Activated naive CD8-positive, alpha-beta T cell treated with anti-CD3 and anti-CD28 coated beads, Interleukin-2, amount 10 ng/mL, durations not matched to agents 7 days and 5 days (primary cell): ENCODE data around the gene BAHCC1. TPM values are rescaled to one million over a fixed set of nuclear protein-coding genes. Genes with fewer than 3 reads are reported as not detected.
"Not testable (repeated sequence)": the region's sequence is repeated elsewhere in the genome, so short reads cannot be mapped to it uniquely, and the experiment has no call there.

Experiments used
- ATAC-seq: fragments of 150-1000 bp; cut with Tn5 transposase; one replicate; pipeline ENCODE4 v1.10.0; 2021; ENCODE audit warnings: low read depth, moderate library complexity
- POLR2A ChIA-PET: fragments of 350-600 bp; sonication (Branson Sonifier 250); formaldehyde crosslinking; loops from one replicate; lab custom pipeline; 2021; ENCODE audit warnings: antibody characterized with exemption; lab: Charles Lee
- DNase-seq: peaks from one replicate; pipeline ENCODE4 v3.0.0; 2021
- H3K27ac Mint-ChIP-seq: one replicate; pipeline ENCODE4 v1.8.0; 2022; ENCODE audit warnings: mild to moderate bottlenecking, mixed read lengths
- H3K27me3 Mint-ChIP-seq: one replicate; pipeline ENCODE4 v1.8.0; 2022; ENCODE audit warnings: mild to moderate bottlenecking, moderate library complexity, mixed read lengths
- H3K36me3 Mint-ChIP-seq: one replicate; pipeline ENCODE4 v1.8.0; 2021; ENCODE audit warnings: mild to moderate bottlenecking, mixed read lengths
- H3K4me1 Mint-ChIP-seq: one replicate; pipeline ENCODE4 v1.8.0; 2021; ENCODE audit warnings: mixed read lengths
- H3K4me3 Mint-ChIP-seq: one replicate; pipeline ENCODE4 v1.8.0; 2022; ENCODE audit warnings: mild to moderate bottlenecking, moderate library complexity, mixed read lengths
- H3K9me3 Mint-ChIP-seq: one replicate; pipeline ENCODE4 v1.8.0; 2021; ENCODE audit warnings: mixed read lengths
- total RNA-seq, 2 experiments: library from RNA; stranded (reverse); gene quantifications; one replicate each; pipeline ENCODE4 v1.2.3, GENCODE V29; 2021

BAHCC1 gene
- 1 to 10 TPM in 1 of 2 experiments, under 1 TPM in 1; 0.86 to 1.0 TPM for total RNA-seq

DNA sequence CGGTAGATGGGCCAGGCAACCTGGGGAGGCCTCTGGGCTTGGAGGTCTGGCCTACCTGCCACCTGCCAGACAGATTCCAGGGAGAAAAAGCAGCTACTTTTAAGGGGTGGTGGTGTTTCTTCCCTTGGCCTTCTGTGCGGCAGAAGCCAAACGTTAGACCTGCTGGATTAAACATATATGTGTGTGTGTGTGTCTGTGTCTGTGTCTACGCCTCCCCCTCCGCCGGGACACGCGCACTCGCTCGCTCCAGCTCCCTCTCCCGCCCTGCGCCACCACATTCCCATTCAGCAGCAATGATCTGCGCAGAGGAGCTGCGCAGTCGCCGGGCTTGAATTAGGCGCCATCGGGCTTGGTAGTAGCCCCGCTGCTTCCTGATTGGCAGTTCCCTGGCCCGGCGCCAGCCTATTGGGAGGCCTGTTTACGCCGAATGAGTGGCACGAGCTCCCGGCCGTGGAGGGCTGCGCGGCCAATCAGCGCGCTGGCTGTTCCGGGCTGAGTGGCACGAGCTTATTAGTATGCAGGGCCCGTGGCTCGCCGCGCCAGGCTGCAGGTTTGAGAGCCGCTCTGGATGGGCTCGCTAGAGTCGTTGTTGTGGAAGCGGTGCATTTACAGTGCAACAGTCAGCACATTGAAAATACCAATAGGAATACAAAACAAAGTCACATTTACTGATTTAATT lies at the start of gene BAHCC1:
BAHCC1 (plus strand) TSS at position 537 of the 679 bp plus-strand sequence. CDS start 4,283 bp downstream, outside the sequence.
- ATAC-seq (peak; percentile 48), DNase-seq (peak; percentile 70)
- peak within 1 kb of the TSS; percentile 58 for H3K27ac Mint-ChIP-seq
- peak within 1 kb of the TSS; percentile 59 for H3K4me3 Mint-ChIP-seq
- H3K9me3 Mint-ChIP-seq: no peaks in the 10 kb centered on the region
- POLR2A ChIA-PET: no interaction called here
- H3K27me3 Mint-ChIP-seq: peaks cover 60% of the 10 kb centered on the region
- peaks cover 17% of the 10 kb centered on the region for H3K4me1 Mint-ChIP-seq
- peaks cover 2% of the 10 kb centered on the region for H3K36me3 Mint-ChIP-seq

GRCh38 chr17:81346090-81346907 lies 49.0 kb upstream of the BAHCC1 start:
- POLR2A ChIA-PET: interaction anchor here (0.6 to 1.1 kb wide), 4 partner anchors 9 to 167 kb away, joined by 3 to 4 read pairs (median 3); no protein-coding TSS in a partner anchor
- ATAC-seq (peak; percentile 84), DNase-seq (peak; percentile 96)
- Mint-ChIP-seq H3K4me3 (peak overlapping the region; percentile 64), H3K4me1 (peaks cover 10% of the 10 kb centered on the region), H3K27ac (no peak overlapping the region), H3K9me3 (no peaks in the 10 kb centered on the region), H3K36me3 (no peaks in the 10 kb centered on the region), H3K27me3 (peaks cover 49% of the 10 kb centered on the region)

GRCh38 chr17:81346908-81347349 lies 48.3 kb upstream of the BAHCC1 start:
- Mint-ChIP-seq H3K27me3 (peaks cover 48% of the 10 kb centered on the region), H3K27ac (no peak overlapping the region), H3K4me1 (peaks cover 10% of the 10 kb centered on the region), H3K4me3 (no peak overlapping the region), H3K36me3 (no peaks in the 10 kb centered on the region), H3K9me3 (no peaks in the 10 kb centered on the region)
- POLR2A ChIA-PET: interaction anchor here (0.6 to 0.7 kb wide), 2 partner anchors 120 to 141 kb away, joined by 3 read pairs; no protein-coding TSS in a partner anchor
- ATAC-seq: no peak
- DNase-seq: no peak

GRCh38 chr17:81347437-81347836 lies 47.8 kb upstream of the BAHCC1 start:
- Mint-ChIP-seq H3K4me3 (no peak overlapping the region), H3K4me1 (peaks cover 10% of the 10 kb centered on the region), H3K27ac (no peak overlapping the region), H3K27me3 (peaks cover 43% of the 10 kb centered on the region), H3K36me3 (no peaks in the 10 kb centered on the region), H3K9me3 (no peaks in the 10 kb centered on the region)
- ATAC-seq (no peak), DNase-seq (no peak)
- POLR2A ChIA-PET: no interaction called here

DNA sequence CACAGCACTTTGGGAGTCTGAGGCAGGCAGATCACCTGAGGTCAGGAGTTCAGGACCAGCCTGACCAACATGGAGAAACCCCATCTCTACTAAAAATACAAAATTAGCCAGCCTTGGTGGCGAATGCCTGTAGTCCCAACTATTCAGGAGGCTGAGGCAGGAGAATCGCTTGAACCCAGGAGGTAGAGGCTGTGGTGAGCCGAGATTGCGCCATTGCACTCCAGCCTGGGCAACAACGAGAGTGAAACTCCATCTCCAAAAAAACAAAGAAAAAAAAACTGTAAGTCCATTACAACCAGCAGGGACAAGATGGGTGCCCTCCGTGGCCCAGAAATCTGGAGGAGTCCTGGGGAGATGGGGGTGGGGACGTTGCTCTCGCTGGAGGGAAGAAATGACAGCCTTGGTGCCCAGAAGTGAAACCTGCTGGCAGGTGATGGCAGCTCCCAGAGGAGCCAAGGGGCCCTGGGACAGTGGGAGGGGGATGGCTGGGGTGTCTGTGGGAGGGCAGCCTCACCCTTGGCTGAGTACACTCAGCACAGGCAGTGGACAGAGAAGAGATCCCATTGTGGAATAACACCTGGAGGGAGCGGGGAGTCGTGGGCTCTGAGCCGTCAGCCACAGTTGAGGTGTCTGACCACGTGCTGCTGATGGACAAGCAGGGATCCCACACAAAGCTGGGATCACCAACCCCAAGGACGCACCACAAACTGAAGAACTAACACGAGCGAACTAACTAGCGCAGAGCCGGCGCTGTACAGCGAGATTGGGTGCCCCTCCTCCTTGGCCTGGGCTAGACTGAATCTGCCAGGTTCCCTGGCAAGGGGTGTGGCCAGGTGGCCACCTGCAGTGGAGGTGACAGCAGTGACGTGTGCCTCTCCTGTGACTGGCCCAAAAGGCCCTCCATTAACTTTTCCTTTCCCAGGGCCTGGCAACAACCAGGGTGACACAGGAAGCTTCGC lies 46.9 kb upstream of the BAHCC1 start:
- DNase-seq (no peak), ATAC-seq (no peak)
- Mint-ChIP-seq H3K27ac (no peak overlapping the region), H3K4me1 (peaks cover 10% of the 10 kb centered on the region), H3K9me3 (no peaks in the 10 kb centered on the region), H3K36me3 (no peaks in the 10 kb centered on the region), H3K27me3 (peaks cover 36% of the 10 kb centered on the region), H3K4me3 (no peak overlapping the region)
- POLR2A ChIA-PET: no interaction called here

- Mint-ChIP-seq H3K9me3 (no peaks in the 10 kb centered on the region), H3K27me3 (peaks cover 25% of the 10 kb centered on the region), H3K36me3 (no peaks in the 10 kb centered on the region), H3K4me1 (peaks cover under 1% of the 10 kb centered on the region), H3K27ac (no peak overlapping the region), H3K4me3 (no peak overlapping the region)
- POLR2A ChIA-PET: no interaction called here
- DNase-seq (no peak), ATAC-seq (no peak)
These were observed 45.6 kb upstream of the BAHCC1 start for GRCh38 chr17:81349397-81350319.

- Mint-ChIP-seq H3K4me3 (no peak overlapping the region), H3K27ac (no peak overlapping the region), H3K9me3 (no peaks in the 10 kb centered on the region), H3K4me1 (peaks cover 7% of the 10 kb centered on the region), H3K36me3 (no peaks in the 10 kb centered on the region), H3K27me3 (peaks cover 26% of the 10 kb centered on the region)
- DNase-seq (no peak), ATAC-seq (no peak)
- POLR2A ChIA-PET: no interaction called here
These were observed 44.9 kb upstream of the BAHCC1 start for GRCh38 chr17:81350320-81350890.

DNA sequence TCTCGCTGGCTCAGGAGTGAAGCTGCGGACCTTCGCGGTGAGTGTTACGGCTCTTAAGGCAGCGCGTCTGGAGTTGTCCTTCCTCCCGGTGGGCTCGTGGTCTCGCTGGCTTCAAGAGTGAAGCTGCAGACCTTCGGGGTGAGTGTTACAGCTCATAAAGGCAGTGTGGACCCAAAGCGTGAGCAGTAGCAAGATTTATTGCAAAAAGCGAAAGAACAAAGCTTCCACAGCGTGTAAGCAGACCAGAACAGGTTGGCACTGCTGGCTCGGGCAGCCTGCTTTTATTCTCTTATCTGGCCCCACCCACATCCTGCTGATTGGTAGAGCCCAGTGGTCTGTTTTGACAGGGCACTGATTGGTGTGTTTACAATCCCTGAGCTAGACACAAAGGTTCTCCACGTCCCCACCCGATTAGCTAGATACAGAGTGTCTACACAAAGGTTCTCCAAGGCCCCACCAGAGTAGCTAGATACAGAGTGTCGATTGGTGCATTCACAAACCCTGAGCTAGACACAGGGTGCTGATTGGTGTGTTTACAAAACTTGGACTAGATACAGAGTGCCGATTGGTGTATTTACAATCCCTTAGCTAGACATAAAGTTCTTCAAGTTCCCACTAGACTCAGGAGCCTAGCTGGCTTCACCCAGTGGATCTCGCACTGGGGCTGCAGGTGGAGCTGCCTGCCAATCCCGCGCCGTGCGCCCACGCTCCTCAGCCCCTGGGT lies 43.8 kb upstream of the BAHCC1 start:
- peaks cover 26% of the 10 kb centered on the region for H3K27me3 Mint-ChIP-seq
- POLR2A ChIA-PET, H3K4me1 Mint-ChIP-seq, H3K36me3 Mint-ChIP-seq, H3K27ac Mint-ChIP-seq, DNase-seq, ATAC-seq, H3K4me3 Mint-ChIP-seq, H3K9me3 Mint-ChIP-seq: not testable (repeated sequence)

DNA sequence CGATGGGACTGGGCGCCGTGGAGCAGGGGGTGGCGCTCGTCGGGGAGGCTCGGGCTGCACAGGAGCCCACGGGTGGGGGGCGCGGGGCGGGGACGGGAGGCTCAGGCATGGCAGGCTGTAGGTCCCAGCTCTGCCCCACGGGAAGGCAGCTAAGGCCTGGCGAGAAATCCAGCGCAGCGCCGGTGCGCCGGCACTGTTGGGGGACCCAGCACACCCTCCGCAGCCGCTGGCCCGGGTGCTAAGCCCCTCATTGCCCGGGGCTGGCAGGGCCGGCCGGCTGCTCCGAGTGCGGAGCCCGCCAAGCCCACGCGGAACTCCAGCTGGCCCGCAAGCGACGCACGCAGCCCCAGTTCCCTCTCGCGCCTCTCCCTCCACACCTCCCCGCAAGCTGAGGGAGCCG lies 43.2 kb upstream of the BAHCC1 start:
- DNase-seq, H3K9me3 Mint-ChIP-seq, ATAC-seq, H3K4me1 Mint-ChIP-seq, H3K36me3 Mint-ChIP-seq, POLR2A ChIA-PET, H3K27ac Mint-ChIP-seq, H3K4me3 Mint-ChIP-seq: not testable (repeated sequence)
- peaks cover 26% of the 10 kb centered on the region for H3K27me3 Mint-ChIP-seq

DNA sequence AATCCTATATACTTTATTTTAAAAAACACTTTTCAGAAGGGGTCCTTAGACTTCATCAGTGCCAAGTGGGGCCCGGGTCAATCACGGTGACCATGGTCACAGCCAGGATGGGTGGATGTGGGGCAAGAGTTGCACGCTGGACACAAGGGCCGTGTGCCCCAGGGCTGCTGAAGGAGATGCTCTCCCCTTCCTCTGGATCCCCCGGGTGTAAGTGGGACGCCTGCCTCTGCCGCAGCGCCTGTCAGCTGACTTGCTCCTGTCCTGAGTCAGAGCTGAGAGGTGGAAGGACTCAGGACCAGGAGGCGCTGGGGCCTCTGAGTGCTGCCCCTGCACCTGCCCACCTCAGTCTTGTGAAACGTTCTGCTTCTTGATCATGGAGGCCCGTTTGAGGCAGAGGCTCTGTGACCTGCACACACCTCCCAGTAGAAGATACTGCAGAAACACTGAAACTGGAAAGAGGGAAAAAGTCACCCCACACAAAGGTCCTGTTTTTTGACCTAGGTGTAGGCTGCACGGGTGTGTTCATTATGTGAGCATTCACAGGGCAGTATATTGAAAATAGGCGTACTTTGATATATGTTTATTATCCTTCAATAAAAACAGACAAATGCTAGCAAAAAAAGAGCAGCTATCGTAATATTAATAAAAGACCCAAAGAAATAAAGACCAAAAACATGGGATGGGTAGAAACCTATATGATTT lies 40.9 kb upstream of the BAHCC1 start:
- H3K4me3 Mint-ChIP-seq: no peak overlapping the region
- H3K27me3 Mint-ChIP-seq: peaks cover 14% of the 10 kb centered on the region
- POLR2A ChIA-PET: interaction anchor here (1.2 to 1.3 kb wide), 2 partner anchors 9 to 10 kb away, joined by 3 to 4 read pairs; no protein-coding TSS in a partner anchor
- no peak overlapping the region for H3K27ac Mint-ChIP-seq
- H3K9me3 Mint-ChIP-seq: no peaks in the 10 kb centered on the region
- ATAC-seq: no peak
- H3K4me1 Mint-ChIP-seq: peaks cover 7% of the 10 kb centered on the region
- no peak for DNase-seq
- H3K36me3 Mint-ChIP-seq: no peaks in the 10 kb centered on the region

DNA sequence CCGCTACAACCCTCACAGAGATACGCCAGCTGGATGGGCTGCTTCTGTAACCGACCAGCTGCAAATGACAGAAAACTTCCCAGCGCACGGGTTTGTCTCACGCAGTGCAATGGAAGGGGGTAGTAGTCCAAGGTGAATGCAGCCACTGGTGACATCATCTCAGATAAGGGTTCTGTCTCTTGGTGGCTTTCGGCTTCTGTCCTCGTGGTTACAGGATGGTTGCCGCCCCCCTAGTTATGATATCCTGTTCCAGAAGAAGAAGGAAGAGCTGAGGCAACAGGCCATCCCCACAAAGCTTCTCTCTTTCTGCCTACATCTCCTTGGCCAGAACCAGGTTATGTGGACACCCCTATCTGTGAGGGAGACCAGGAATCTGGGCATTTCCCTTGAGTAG lies 40.3 kb upstream of the BAHCC1 start:
- POLR2A ChIA-PET: interaction anchor here (1.2 to 1.3 kb wide), 2 partner anchors 9 kb away, joined by 3 to 4 read pairs; no protein-coding TSS in a partner anchor
- H3K27me3 Mint-ChIP-seq: peaks cover 14% of the 10 kb centered on the region
- H3K36me3 Mint-ChIP-seq: no peaks in the 10 kb centered on the region
- no peaks in the 10 kb centered on the region for H3K9me3 Mint-ChIP-seq
- no peak overlapping the region for H3K4me3 Mint-ChIP-seq
- no peak overlapping the region for H3K27ac Mint-ChIP-seq
- peaks cover 7% of the 10 kb centered on the region for H3K4me1 Mint-ChIP-seq
- ATAC-seq: no peak
- no peak for DNase-seq
